GM18907 (cell line): ENCODE results near the gene NPC1L1.
A peak's percentile ranks its signal among the peaks of the same experiment; 100 is the strongest.

Experiments used
- ATAC-seq: cut with Tn5 transposase; IDR thresholded peaks from one replicate; pipeline ENCODE4 v1.9.1; 2021; ENCODE audit warnings: mild to moderate bottlenecking, moderate library complexity; ENCODE audit not compliant: unreplicated experiment

NPC1L1 gene, protein sequence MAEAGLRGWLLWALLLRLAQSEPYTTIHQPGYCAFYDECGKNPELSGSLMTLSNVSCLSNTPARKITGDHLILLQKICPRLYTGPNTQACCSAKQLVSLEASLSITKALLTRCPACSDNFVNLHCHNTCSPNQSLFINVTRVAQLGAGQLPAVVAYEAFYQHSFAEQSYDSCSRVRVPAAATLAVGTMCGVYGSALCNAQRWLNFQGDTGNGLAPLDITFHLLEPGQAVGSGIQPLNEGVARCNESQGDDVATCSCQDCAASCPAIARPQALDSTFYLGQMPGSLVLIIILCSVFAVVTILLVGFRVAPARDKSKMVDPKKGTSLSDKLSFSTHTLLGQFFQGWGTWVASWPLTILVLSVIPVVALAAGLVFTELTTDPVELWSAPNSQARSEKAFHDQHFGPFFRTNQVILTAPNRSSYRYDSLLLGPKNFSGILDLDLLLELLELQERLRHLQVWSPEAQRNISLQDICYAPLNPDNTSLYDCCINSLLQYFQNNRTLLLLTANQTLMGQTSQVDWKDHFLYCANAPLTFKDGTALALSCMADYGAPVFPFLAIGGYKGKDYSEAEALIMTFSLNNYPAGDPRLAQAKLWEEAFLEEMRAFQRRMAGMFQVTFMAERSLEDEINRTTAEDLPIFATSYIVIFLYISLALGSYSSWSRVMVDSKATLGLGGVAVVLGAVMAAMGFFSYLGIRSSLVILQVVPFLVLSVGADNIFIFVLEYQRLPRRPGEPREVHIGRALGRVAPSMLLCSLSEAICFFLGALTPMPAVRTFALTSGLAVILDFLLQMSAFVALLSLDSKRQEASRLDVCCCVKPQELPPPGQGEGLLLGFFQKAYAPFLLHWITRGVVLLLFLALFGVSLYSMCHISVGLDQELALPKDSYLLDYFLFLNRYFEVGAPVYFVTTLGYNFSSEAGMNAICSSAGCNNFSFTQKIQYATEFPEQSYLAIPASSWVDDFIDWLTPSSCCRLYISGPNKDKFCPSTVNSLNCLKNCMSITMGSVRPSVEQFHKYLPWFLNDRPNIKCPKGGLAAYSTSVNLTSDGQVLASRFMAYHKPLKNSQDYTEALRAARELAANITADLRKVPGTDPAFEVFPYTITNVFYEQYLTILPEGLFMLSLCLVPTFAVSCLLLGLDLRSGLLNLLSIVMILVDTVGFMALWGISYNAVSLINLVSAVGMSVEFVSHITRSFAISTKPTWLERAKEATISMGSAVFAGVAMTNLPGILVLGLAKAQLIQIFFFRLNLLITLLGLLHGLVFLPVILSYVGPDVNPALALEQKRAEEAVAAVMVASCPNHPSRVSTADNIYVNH (N-terminal part only)

DNA sequence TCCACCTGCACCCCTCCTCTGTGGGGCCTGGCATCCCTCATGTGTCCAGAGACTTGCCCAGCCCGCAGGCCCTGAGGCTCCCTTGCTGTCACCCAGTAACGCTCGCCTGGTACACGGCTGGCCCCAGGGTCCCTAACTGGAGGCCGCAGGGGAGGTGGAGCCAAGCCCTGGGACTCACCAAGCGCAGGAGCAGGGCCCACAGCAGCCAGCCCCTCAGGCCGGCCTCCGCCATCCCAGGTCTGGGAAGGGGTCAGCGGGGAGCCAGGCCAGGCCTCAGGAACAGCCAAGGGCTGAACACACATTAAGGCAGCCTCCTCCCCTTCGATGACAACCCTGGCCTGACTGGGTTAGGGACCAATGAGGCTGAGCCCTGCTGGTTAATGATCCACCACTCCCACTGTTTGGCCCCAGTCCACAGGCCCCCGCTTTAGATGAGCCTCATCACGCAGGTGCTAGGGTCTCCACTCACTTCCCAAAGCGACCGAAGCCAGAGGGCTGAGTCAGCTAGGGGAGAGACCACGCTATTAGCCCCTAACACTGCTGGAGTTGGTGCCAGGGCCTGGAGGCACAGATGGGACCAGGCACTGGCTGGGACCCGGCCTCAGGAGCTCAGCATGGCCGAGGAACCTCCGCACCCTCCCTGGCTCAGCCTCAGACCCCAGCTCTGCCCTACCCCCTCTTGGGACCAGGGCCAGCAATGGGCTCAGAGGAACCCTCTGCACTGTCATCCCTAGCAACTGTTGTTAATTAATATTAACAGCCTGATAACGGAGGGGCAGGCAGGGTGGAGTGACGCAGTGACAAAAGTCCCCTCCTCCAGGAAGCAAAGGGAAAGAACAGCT lies at the start of gene NPC1L1:
Gene NPC1L1, minus strand, starts transcription at position 303 of the 842 bp plus-strand sequence. Its CDS starts 71 bp downstream, at position 232.
- ATAC-seq: no peak

DNA sequence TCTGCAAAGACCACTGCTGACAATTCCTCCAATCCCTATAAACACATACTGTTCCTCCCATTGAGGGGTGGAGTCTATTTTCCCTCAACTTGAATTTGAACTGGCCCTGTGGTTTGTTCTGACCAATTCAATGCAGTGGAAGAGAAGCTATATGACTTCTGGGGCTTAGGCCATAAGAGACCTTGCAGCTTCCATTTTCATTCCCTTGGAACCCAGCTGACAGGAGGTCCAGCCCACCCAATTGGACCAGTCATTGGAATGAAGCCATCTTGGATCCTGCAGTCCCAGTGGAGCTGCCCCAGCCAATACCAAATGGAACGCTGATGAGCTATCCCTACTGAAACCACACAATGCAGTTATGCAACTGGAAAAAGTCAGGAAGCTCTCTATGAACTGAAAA lies 49.8 kb upstream of the NPC1L1 start:
- no peak for ATAC-seq

DNA sequence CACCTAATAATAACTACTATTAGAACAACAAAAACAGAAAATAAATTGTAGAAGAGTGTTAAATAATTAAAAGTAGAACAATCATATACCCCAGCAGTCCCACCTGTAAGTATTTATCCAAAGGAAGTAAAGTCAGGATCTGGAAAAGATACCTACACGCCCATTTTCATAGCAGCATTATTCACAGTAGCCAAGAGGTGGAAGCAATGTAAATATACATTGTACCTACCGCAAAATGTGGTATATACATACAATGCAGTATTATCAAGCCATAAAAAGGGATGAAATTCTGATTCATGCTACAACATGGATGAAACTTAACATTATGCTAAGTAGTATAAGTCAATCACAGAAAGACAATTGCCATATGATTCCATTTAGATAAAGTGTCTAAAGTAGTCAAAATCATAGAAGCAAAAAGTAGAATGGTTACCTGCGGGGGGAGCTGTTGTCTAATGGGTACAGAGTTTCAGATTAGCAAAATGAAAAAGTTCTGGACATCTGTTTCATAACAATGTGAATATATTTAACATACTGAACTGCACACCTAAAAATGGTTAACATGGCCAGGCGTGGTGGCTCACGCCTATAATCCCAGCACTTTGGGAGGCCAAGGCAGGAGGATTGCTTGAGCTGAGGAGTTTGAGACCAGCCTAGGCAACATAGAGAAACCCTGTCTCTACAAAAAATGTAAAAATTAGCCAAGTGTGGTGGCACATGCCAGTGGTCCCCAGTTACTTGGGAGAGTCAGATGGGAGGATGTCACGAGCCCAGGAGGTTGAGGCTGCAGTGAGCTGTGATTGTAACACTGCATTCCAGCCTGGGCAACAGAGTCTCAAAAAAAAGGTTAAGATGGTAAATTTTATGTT lies 46.9 kb upstream of the NPC1L1 start:
- ATAC-seq: no peak

DNA sequence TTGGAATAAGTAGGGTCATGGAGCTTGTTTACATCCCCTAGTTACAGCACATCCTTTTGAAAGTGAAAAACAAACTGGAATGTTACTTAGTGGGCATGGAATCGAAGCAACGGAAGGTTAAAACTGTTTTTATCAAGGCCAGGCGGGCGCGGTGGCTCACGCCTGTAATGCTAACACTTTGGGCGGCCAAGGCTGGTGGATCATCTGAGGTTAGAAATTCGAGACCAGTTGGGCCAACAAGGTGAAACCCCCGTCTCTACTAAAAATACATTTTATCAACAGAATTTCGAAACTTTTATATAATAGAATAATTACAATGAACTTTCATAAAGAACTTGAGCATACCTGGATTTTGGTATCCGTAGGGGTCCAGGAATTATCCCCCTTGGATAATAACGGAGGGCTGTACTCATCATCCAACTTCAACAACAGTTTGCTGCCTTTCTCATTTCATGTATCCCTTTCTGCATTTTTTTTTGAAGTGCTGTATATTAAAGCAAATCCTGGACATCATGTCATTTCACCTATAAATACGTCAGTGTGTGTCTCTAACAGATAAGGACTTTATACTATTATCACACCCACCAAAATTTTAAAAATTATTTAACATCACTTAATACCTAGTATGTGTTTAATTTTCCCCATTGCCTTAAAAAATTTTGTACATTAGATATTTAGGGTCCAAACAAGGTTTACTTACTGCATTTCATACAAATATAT lies 42.2 kb upstream of the NPC1L1 start:
- no peak for ATAC-seq

DNA sequence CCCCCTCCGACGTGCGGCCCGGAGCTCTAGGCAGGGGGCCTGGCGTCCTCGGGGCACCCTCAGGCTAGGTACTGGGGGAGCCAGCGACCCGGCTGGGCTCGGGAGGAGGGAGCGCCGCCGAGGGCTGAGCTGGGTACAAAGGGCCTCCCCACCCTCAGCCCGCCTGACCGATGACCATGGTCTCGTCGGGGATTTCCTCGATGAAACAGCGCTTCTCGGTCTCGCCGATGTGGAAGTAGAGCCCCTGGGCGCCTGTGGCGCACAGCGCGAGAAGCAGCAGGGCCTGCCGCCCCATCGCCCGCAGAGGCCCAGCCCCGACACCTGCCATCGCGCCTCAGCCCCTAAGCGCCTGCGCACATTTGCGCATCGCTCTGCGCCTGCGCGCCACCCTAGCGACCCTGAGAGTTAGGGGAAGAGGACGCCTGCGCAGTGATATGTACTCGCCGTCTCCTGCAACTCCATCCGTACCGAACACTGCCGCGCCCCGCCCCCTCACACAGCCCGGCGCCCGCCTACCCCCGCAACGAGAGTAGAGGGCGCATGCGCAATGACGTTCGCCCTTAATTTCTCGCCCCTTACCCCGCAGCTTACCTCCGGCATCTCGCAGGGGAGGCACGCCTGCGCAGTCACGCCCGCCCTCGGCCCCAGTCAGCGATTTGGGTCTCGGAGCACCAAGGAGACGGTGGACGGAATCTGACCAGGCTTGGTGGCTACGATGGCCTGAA lies 40.9 kb upstream of the NPC1L1 start, which contains the start of gene TMED4:
Gene TMED4, minus strand, starts transcription at position 353 of the 725 bp plus-strand sequence. Its CDS starts 25 bp downstream, at position 328.
- ATAC-seq: peak; percentile 82

DNA sequence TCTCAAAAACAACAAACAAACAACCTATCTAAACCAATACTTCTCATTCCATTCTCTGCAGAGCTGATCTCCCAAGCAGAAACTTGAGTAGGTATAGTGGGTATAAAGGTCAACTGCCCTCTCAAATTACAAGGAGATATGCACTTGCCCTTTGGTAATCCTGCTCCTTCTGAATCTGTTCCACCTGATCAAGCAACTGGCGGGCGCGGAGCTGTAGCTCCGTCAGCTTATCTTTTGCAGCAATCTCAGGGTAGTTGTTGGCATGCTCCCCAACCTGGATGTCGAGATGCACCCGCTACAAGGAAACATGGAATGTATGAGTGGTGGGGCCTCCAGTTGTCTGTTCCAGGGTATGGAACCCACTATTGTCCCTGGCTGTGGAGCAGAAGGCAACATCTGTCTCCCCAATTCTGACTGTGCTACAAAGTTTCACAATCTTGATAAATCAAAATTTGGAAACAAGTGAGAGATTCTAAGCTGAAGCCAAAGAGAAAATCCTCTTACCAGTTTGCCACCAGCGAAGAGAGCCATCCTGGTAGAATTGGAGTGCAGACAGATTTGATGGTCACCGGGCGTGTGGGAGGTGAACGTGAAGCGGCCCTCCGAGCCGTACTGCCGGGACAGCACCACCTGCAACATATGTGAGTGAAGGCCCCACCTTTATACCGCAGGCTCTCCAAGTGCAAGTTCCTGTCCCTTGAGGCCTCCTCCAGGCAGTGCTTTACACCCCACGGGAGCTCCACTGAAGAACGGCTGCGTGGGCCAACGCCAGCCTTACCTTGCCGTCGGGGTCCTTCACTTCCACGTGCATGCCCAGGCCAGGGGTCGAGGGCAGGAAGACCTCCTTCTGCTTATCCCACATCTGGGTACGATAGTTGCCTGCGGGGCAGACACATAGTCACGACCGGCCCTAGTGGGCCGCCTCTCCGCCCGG lies 40.1 kb upstream of the NPC1L1 start:
- peak; percentile 36 for ATAC-seq

DNA sequence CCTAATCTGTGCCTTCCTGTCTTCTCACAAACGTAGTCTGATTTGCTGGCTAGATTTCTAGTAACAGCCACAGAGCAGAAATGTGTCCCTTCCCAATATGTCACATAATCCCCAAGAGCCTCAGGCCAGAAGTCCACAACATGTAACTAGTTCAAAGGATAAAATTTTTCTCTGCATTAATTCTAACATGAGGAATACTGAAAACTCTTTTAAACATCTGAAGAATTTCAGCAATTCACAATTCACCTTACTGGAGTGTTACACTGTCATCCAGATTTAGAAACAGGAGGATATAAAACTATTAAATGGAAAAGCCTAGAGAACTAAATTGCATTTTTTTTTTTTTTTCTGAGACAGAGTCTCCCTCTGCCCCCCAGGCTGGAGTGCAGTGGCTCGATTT lies 35.1 kb upstream of the NPC1L1 start:
- no peak for ATAC-seq

DNA sequence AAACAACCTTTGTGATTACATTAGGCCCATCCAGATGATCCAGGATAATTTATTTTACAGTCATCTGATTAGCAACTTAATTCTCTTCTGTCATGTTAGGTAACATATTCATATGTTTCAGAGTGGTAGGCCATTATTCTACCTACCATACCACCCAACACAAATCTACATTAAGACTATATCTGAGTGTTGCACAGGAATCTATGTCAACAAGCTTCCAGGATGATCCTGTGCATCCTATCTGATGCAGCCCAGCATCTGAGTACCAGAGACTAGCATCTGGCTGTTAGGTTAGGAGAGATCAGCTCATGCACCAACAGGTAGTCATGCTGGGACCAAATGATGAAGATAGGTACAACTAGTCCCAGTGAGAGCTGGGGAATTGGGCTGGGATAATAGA lies 33.9 kb upstream of the NPC1L1 start:
- no peak for ATAC-seq

DNA sequence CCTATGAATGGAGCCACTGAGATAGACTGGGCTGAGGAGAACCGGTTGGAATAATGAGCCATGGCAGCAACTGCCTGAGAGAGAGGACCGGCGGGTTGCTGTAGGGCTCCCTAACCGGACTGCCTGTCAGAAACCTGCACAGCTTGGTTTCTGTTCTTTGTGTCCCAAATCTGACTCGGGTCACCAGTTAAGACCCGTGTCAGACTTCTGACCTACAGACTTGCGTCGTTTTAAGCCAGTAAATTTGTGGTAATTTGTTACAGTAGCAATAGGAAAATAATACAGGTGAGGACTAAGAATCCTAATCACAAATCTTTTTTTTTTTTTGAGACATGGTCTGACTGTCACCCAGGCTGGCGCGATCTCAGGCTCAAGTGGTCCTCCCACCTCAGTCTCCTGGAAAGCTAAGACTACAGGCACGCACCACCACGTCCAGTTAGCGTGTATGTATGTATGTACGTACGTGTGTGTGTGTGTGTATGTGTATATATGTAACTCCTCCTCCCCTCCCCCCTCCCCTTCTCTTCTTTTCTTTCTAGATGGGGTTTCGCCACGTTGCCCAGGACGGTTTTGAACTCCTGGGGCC lies 33.2 kb upstream of the NPC1L1 start:
- peak; percentile 11 for ATAC-seq

DNA sequence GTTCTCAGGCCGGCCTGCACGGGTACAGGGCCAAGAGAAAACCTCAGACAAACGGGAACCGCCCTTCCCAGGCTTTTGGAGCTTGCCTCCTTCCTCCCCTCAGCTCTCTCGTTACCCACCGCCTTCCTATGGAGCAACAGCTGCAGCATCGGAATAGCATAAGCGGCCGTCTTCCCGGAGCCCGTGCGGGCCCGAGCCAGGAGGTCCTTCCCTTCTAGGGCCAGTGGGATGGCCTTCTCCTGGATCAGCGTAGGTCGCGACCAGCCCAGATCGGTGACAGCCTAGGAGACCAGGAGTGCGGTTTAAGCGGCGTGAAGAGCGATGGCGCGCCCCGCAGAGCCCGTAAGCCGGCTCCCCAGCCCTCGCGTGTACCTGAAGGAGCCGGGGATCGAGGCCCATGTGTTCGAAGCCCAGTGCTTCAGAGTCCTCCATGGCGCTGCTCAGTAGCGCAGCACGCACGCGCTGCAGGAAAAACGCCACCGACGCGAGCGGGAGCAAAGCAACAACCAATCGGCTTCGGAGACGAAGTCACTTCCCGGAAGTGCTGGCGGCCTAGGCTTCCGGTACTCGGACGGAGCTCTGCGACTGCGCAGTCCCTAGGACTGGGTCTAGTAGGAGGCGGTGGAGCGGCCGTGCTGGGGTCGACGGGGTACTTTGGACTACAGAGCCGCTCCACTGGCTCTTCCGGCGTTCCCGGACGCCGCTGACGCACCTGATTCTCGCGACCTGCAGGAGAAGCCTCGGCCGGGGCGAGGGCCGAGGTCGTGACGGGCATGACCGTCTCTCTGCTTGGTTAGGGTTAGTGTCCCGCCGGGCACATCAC lies 32.5 kb upstream of the NPC1L1 start, which contains the start of gene DDX56:
Gene DDX56, minus strand, starts transcription at position 445 of the 823 bp plus-strand sequence. Its CDS starts 13 bp downstream, at position 432.
- ATAC-seq: peak; percentile 92

DNA sequence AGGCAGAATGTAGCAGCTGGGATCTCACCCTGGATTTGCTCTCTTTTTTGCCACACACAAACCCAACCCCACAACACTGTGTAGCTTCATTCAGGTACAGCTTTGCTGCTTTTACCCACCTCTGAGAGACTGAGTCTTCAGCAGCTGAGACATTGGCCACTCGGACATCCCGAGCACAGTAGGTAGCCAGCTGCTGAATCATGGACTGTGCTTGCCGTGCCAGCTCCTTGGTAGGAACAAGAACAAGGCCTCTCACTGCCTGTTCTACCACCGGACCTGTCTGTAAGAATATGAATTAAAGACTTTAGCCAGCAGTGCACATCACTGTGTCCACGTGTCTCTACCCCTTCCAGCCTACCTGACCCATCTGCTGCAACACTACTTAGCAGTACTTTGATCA lies 31.6 kb upstream of the NPC1L1 start:
- ATAC-seq: no peak

DNA sequence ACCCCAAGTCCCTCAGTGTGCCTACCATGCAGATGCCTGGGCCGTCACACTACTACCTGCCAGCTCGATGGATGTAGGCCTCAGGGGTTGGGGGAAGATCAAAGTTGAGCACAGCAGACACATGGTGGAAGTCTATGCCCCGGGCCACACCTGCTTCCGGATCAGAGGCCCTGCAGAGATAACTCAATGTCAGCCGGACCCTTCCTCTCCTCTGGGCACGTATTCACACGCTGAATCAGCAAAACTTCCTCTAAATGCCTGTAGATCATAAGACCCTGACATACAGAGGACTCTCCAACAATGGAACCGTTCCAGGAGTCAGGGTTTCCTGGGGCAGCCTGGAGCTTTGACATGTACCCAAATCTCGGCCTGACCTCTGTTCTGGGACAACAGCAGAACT lies 28.8 kb upstream of the NPC1L1 start:
- no peak for ATAC-seq

DNA sequence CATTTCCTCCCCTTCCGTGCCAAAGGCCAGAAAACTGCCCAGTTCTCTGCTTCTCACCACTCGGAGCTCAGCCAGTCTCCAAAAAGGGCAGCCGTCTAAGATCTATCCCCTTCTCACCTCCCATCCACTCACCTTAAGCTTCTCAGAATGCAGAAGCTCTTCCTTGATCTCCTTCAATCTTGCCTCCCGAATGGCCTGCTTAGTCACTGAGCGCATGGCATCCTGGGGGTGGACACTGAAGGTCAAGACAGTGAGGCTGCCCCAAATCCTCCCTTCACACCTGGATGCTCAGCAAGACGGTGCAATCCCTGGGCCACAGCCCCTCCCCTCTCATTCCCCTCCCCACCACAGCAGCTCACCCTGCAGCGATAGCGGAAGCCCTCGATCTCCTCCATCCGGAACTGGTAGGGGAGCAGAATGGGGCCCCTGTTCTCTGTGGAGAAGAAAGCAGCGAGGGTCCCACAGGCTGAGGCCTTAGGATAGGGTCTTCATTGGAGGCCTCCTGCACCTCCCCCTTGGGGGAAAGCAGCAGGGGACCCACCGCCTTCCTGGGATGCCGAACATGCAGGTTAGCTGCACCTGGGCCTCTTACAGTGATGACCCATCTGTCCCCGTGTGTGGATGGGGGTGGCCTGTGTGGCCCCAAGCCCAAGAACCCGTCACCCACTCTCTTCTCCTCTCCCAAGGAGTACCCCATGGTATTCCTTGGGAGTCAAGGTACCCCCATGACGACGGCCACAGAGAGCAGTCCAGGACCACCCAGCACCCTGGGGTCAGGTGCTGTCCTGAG lies 27.8 kb upstream of the NPC1L1 start:
- ATAC-seq: no peak

DNA sequence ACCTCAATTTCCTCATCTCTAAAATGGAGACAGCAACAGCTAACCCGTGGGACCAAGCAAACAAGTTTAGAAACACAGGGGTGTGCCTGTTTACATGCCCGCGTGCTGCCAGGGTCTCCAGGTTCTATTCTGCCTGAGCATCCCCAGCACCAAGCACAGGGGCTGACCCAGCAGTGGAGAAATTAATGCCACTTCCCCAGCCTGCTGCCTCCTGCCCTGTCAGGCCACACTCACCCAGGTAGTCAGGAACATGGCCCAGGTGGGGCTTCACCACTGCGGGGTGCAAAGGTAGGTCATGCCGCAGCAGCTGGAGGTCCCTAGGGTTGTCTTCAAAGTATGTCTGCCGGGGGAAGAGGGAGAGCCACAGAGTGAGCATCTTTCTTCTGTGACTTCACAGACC lies 26.8 kb upstream of the NPC1L1 start:
- no peak for ATAC-seq
